Stomach (tissue), 9 donors: ENCODE data around the gene TMEM135. TPM values are rescaled to one million over a fixed set of nuclear protein-coding genes. Genes with fewer than 3 reads are reported as not detected.

ENCODE experiments used
- DNase-seq, 2 donors: peaks; one replicate each; pipeline versions ENCODE4 v3.0.0 to v3.0.0-alpha.2; 2013 to 2019
- H3K27ac ChIP-seq, 5 donors: fragments of 200-600 bp in 4 of 5; sonication (generic) in 4 of 5; one replicate each; pipeline ENCODE4 v1.5.1; 2013 to 2019; ENCODE audit warnings: mild to moderate bottlenecking in 1 of 5, moderate library complexity in 1 of 5
- H3K27me3 ChIP-seq, 3 donors: fragments of 200-600 bp; sonication (generic); one replicate each; pipeline ENCODE4 v1.5.1; 2017 to 2019; ENCODE audit warnings: mixed run types in 1 of 3
- H3K36me3 ChIP-seq, 4 donors: fragments of 200-600 bp; sonication (generic); 1 replicate in 3 of 4; 2 replicates in 1 of 4; pipeline ENCODE4 v1.5.1; 2016 to 2019
- H3K4me1 ChIP-seq, 4 donors: fragments of 200-600 bp; sonication (generic); one replicate each; pipeline ENCODE4 v1.5.1; 2016 to 2019
- H3K4me3 ChIP-seq, 4 donors: fragments of 200-600 bp; sonication (generic) in 3 of 4; one replicate each; pipeline ENCODE4 v1.5.1; 2016 to 2019; ENCODE audit warnings: mild to moderate bottlenecking in 1 of 4
- H3K9me3 ChIP-seq, 4 donors: fragments of 200-600 bp; sonication (generic); one replicate each; pipeline ENCODE4 v1.5.1; 2016 to 2019
- CTCF ChIP-seq, 7 experiments: fragments of 450-650 bp in 4 of 7; fragments of 200-600 bp in 3 of 7; sonication (generic) in 3 of 7; IDR thresholded peaks; one replicate each; pipeline ENCODE4 v1.5.1; 2016 to 2019; ENCODE audit warnings: antibody characterized with exemption in 7 of 7, control low read depth in 2 of 7, mild to moderate bottlenecking in 1 of 7
- EP300 ChIP-seq: sonication (generic); formaldehyde crosslinking; IDR thresholded peaks from one replicate; pipeline ENCODE4 v1.6.1; 2017; ENCODE audit warnings: antibody characterized with exemption
- POLR2A ChIP-seq, 4 donors: fragments of 450-650 bp; IDR thresholded peaks; one replicate each; pipeline ENCODE4 v1.6.1; 2016; ENCODE audit warnings: antibody characterized with exemption in 4 of 4, control low read depth in 2 of 4, mild to moderate bottlenecking in 1 of 4, moderate library complexity in 1 of 4
- POLR2AphosphoS5 ChIP-seq, 3 donors: sonication (generic); formaldehyde crosslinking; IDR thresholded peaks; one replicate each; pipeline ENCODE4 v1.6.1; 2016; ENCODE audit warnings: antibody characterized with exemption in 3 of 3
- WGBS, 5 donors: extraction: QIAGEN DNeasy Blood & Tissue Kit in 3 of 5; methylation state at CpG; one replicate each; pipeline versions ENCODE4 v1.1.5 to v1.1.7; 2013 to 2018; 5-methylcytosine and 5-hydroxymethylcytosine counted together
- intact Hi-C: fragments of 100-400 bp; cut with DNase I; formaldehyde crosslinking; loops from one replicate; pipeline ENCODE4 v1.15.1; 2023; ENCODE audit warnings: low total_unique reads
- polyA plus RNA-seq, 3 donors: library from polyadenylated mRNA; stranded (reverse); fragments of 200-250 nt; gene quantifications; one replicate each; pipeline ENCODE4 v1.2.3, GENCODE V29; 2013
- total RNA-seq, 5 donors: library from RNA; depleted of rRNA; stranded (reverse); fragments of >200 nt; gene quantifications; one replicate each; pipeline versions ENCODE4 v1.1.0 to v1.2.3, GENCODE V29; 2014 to 2016
- donor health status: healthy with polysubstance abuse.
- donor health status: Bipolar disorder and iron deficiency.
- donor health status: healthy.

Gene TMEM135
- total and polyA plus RNA-seq, 8 donors, result 0.58 to 202 (median 3.9) TPM

DNA sequence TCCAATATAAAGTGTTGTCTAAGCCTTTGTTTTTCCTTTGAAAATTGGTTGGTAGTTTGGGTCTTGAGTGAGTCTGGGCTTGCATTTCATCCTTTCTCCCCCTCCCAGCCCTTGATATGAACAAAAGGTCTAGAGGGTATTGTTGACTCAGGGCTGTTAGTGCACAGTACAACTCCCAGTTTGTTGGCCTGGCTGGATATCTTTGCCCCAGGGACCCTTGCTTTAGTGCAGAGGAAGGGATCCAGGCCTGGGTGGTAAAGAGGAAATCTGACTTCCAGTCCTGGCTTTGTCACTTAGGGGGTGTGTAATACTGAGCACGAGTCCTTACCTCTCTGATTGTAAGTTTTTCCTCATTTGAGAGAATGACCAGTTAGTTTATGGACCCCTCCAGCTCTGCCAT lies 330.4 kb downstream of the TMEM135 start:
- H3K4me3 ChIP-seq, result no peak overlapping the region
- intact Hi-C loops, result no loop called here
- no peaks in the 10 kb centered on the region for H3K27me3 ChIP-seq
- DNase-seq, result no peak
- no peaks in the 10 kb centered on the region for H3K4me1 ChIP-seq
- no peaks in the 10 kb centered on the region for H3K36me3 ChIP-seq
- TF ChIP-seq POLR2AphosphoS5 (IDR thresholded peaks at IDR 0.05), result no peak
- TF ChIP-seq EP300, result no peak
- 38 to 67% (median 42%) methylated on average over 1 of the region's 1 CpG for WGBS, 5 donors
- no peaks in the 10 kb centered on the region for H3K9me3 ChIP-seq
- H3K27ac ChIP-seq, result no peak overlapping the region

GRCh38 chr11:87368858-87369480 lies 331.2 kb downstream of the TMEM135 start:
- WGBS, 5 donors, result 54 to 72% (median 60%) methylated on average over 5 of the region's 5 CpGs
- Histone ChIP-seq H3K4me3 (no peak overlapping the region), H3K27me3 (no peaks in the 10 kb centered on the region), H3K36me3 (no peaks in the 10 kb centered on the region), H3K9me3 (no peaks in the 10 kb centered on the region), H3K4me1 (no peaks in the 10 kb centered on the region), H3K27ac (no peak overlapping the region)
- TF ChIP-seq POLR2A (IDR thresholded peaks at IDR 0.05), result no peak
- TF ChIP-seq EP300, result no peak
- TF ChIP-seq POLR2AphosphoS5 (IDR thresholded peaks at IDR 0.05), result no peak
- no peak for TF ChIP-seq CTCF (IDR thresholded peaks at IDR 0.05)
- intact Hi-C loops, result no loop called here
- DNase-seq, result no peak

- H3K36me3 ChIP-seq, result no peaks in the 10 kb centered on the region
- no peaks in the 10 kb centered on the region for H3K9me3 ChIP-seq
- H3K27ac ChIP-seq, result no peak overlapping the region
- no peaks in the 10 kb centered on the region for H3K4me1 ChIP-seq
- intact Hi-C loops, result no loop called here
- H3K27me3 ChIP-seq, result no peaks in the 10 kb centered on the region
- no peak for DNase-seq
- no peak overlapping the region for H3K4me3 ChIP-seq
- 79 to 85% (median 80%) methylated on average over 3 to 4 of the region's 4 CpGs for WGBS, 5 donors
- no peak for TF ChIP-seq POLR2AphosphoS5 (IDR thresholded peaks at IDR 0.05)
- TF ChIP-seq EP300, result no peak
- no peak for TF ChIP-seq CTCF (IDR thresholded peaks at IDR 0.05)
- TF ChIP-seq POLR2A (IDR thresholded peaks at IDR 0.05), result no peak
Observed at GRCh38 chr11:87369888-87370287, 332.2 kb downstream of the TMEM135 start.

DNA sequence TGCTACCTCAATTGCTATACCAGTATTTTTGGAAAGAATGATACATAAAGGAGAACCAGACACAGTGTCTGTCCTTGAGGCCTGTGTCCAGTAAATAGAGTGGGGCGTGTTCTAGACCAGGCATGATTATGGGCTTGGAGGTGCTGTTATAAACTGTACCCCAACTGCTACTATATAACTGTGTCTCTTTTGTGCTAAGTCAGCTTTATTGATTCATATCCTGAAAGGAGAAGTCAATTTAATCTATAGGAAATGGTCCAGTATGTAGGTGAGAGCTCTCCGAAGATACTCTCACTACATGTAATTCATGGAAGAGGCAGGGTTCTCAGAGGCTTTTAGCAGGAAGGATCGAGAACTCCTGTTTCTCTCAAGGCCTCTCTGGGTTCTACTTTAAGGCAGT lies 334.3 kb downstream of the TMEM135 start:
- Histone ChIP-seq H3K27me3 (no peaks in the 10 kb centered on the region), H3K4me1 (no peaks in the 10 kb centered on the region), H3K36me3 (no peaks in the 10 kb centered on the region), H3K27ac (no peak overlapping the region), H3K9me3 (no peaks in the 10 kb centered on the region), H3K4me3 (no peak overlapping the region)
- TF ChIP-seq EP300 (no peak), CTCF (IDR thresholded peaks at IDR 0.05) (no peak), POLR2AphosphoS5 (IDR thresholded peaks at IDR 0.05) (no peak), POLR2A (IDR thresholded peaks at IDR 0.05) (no peak)
- intact Hi-C loops, result no loop called here
- DNase-seq, result no peak
- WGBS, 5 donors, result 62 to 85% (median 76%) methylated on average over 3 of the region's 3 CpGs

Other genes with a start within 250 kb of the TMEM135 start
- 10 to 100 TPM in 4 of 5 donors, 1 to 10 TPM in 1; 4.1 to 98.8 (median 72.9) TPM for gene PRSS23, start 237.4 kb upstream of the TMEM135 start, total RNA-seq
- 10 to 100 TPM; 11.0 to 12.2 (median 11.7) TPM for gene PRSS23, start 237.4 kb upstream of the TMEM135 start, polyA plus RNA-seq
- gene FZD4, start 82.5 kb upstream of the TMEM135 start, total RNA-seq, result 10 to 100 TPM in 4 of 5 donors, 1 to 10 TPM in 1; 6.1 to 55.8 (median 18.1) TPM
- 1 to 10 TPM; 2.4 to 4.7 (median 2.7) TPM for gene FZD4, start 82.5 kb upstream of the TMEM135 start, polyA plus RNA-seq